ENCODE measurements around the gene PKMYT1.

- TF ChIP-seq CTCF (optimal IDR thresholded peaks at IDR 0.05 in 1 of 3, IDR thresholded peaks at IDR 0.05 in 1 of 3, conservative IDR thresholded peaks at IDR 0.05 in 1 of 3; ENCODE audit: extremely low read depth in 1 of 3, insufficient read depth in 2 of 3, low read length in 3 of 3): no peak
- no peak for TF ChIP-seq EZH2 (IDR thresholded peaks at IDR 0.05; ENCODE audit: low read length)
These were observed 15.5 kb downstream of the PKMYT1 start for GRCh38 chr16:2964475-2965336.
